SK-N-SH (cell line): ENCODE results near the gene CCR9.

ENCODE experiments used
- POLR2AphosphoS5 ChIP-seq: IDR thresholded peaks from 2 replicates; pipeline ENCODE4 v1.6.1; 2012; ENCODE audit warnings: low read depth, low read length
- SMC3 ChIP-seq: IDR thresholded peaks from 2 replicates; pipeline ENCODE4 v1.6.1; 2012; ENCODE audit warnings: low read depth, low read length, improper control_type of control experiment
- TF ChIP-seq, protein P1 (sequence below): IDR thresholded peaks from 2 replicates; pipeline ENCODE4; 2012

DNA sequence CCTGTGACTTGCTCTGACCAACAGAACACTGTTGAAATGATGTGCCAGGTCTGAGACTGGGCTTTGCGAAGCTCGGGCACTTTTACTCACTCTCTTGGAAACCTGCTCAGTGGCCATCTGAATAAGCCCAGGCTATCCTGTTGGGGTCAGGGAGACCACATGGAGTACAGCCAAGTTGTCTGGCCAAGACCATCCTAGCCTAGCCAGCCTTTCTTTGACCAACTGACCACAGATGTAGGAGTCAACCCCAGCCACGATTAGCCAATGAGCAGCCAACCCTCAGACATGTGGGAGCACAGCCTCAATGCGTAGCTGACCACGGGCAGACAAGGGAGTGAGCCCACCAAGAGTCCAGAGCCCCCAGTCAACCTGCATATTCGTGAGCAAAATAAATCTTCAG, 26.1 kb downstream of the CCR9 start:
- TF ChIP-seq SMC3 (no peak), POLR2AphosphoS5 (no peak)
- TF ChIP-seq, protein P1, sequence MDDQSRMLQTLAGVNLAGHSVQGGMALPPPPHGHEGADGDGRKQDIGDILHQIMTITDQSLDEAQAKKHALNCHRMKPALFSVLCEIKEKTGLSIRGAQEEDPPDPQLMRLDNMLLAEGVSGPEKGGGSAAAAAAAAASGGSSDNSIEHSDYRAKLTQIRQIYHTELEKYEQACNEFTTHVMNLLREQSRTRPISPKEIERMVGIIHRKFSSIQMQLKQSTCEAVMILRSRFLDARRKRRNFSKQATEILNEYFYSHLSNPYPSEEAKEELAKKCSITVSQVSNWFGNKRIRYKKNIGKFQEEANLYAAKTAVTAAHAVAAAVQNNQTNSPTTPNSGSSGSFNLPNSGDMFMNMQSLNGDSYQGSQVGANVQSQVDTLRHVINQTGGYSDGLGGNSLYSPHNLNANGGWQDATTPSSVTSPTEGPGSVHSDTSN = no peak
